Heart left ventricle (tissue), 16 donors: ENCODE results near the gene COL27A1. TPM values are rescaled to one million over a fixed set of nuclear protein-coding genes. Genes with fewer than 3 reads are reported as not detected.

ENCODE experiments used
- ATAC-seq, 4 donors: fragments of 200-7000 bp; cut with Tn5 transposase; one replicate each; pipeline ENCODE4 v1.9.1; 2020 to 2022; ENCODE audit warnings: moderate library complexity in 4 of 4, mild to moderate bottlenecking in 3 of 4, moderate number of reproducible peaks in 1 of 4
- DNase-seq, 5 donors: peaks; one replicate each; pipeline ENCODE4 v3.0.0-alpha.2; 2020
- H3K27ac ChIP-seq, 12 donors: fragments of 200-600 bp; sonication (generic) in 4 of 12; one replicate each; pipeline versions ENCODE4 v1.5.0 to v1.8.0; 2016 to 2022; ENCODE audit warnings: mild to moderate bottlenecking in 2 of 12
- H3K27me3 ChIP-seq, 9 donors: fragments of 200-600 bp; sonication (generic) in 2 of 9; one replicate each; pipeline versions ENCODE4 v1.5.1 to v1.8.0; 2016 to 2022; ENCODE audit warnings: mild to moderate bottlenecking in 3 of 9
- H3K36me3 ChIP-seq, 9 donors: fragments of 200-600 bp; sonication (generic) in 2 of 9; one replicate each; pipeline versions ENCODE4 v1.5.0 to v1.8.0; 2018 to 2022; ENCODE audit warnings: mild to moderate bottlenecking in 2 of 9
- H3K4me1 ChIP-seq, 12 donors: fragments of 200-600 bp; sonication (generic) in 4 of 12; one replicate each; pipeline versions ENCODE4 v1.5.0 to v1.8.0; 2016 to 2022; ENCODE audit warnings: mild to moderate bottlenecking in 3 of 12
- H3K4me3 ChIP-seq, 12 donors: fragments of 200-600 bp; sonication (generic) in 4 of 12; one replicate each; pipeline versions ENCODE4 v1.5.0 to v1.8.0; 2017 to 2022; ENCODE audit warnings: mild to moderate bottlenecking in 9 of 12, moderate library complexity in 4 of 12
- H3K9me3 ChIP-seq, 12 donors: fragments of 200-600 bp; sonication (generic) in 4 of 12; one replicate each; pipeline versions ENCODE4 v1.5.0 to v1.8.0; 2016 to 2022; ENCODE audit warnings: mild to moderate bottlenecking in 1 of 12
- POLR2A ChIP-seq, 2 donors: fragments of 450-650 bp; IDR thresholded peaks; one replicate each; pipeline ENCODE4 v1.6.1; 2017; ENCODE audit warnings: antibody characterized with exemption in 2 of 2, mild to moderate bottlenecking in 2 of 2, moderate library complexity in 2 of 2
- WGBS, 4 donors: extraction: QIAGEN DNeasy Blood & Tissue Kit in 2 of 4; methylation state at CpG; one replicate each; pipeline versions ENCODE4 v1.1.5 to v1.1.7; 2013 to 2018; 5-methylcytosine and 5-hydroxymethylcytosine counted together
- intact Hi-C, 10 donors: fragments of 100-400 bp; cut with DNase I; formaldehyde crosslinking; loops; one replicate each; pipeline versions ENCODE4 v1.11.1 to v1.14.2; 2022
- polyA plus RNA-seq, 2 donors: library from polyadenylated mRNA; stranded (reverse); fragments of 200-250 nt; gene quantifications; one replicate each; pipeline ENCODE4 v1.2.3, GENCODE V29; 2013
- total RNA-seq, 9 donors: library from RNA; depleted of rRNA in 2 of 9; stranded (reverse); fragments of >200 nt in 2 of 9; fragmentation: NEBNext Ultra II Directional in 3 of 9; extraction: Animal tissue kit (Norgen Biotek cat#: 25700) in 3 of 9; gene quantifications; one replicate each; pipeline versions ENCODE4 v1.1.0 to v1.2.4, GENCODE V29; 2016 to 2023
- TF ChIP-seq, protein P1 (sequence below), 12 donors: fragments of 200-600 bp; sonication (generic) in 4 of 12; IDR thresholded peaks; one replicate each; pipeline versions ENCODE4 v1.5.0 to v1.8.0; 2018 to 2022; ENCODE audit warnings: antibody characterized with exemption in 12 of 12, mild to moderate bottlenecking in 5 of 12
- donor health status: ischemic (EF 13 %, LVEDD 7.1; RV severe dilation, severe dysfunction).
- donor health status: healthy with polysubstance abuse.
- donor health status: DM: no; HTN: yes; CAD: no.
- donor health status: DM: no; HTN: no; CAD: no.
- donor health status: ischemic (EF 25% LVEDD 6.9; RV normal size, moderate dysfunction).
- donor health status: ischemic (EF 25% LVEDD 5.7; RV mildly dilated, moderate dysfunction).
- donor health status: healthy.
- donor health status: DM: yes; HTN: yes; CAD: no.
- donor health status: ischemic (EF 35%, LVEDD 5.7; RV mildly dilated, moderate dysfunction).
- donor health status: nonischemic (EF 11% LVEDD 7.7; RV severe dilation, severe dysfunction).
- donor health status: DM: yes; HTN: yes; CAD: no.
- donor health status: PGD.
- donor health status: ischemic (EF 29% LVEDD 5.4; RV normal size, mild dysfunction).
- donor health status: nonischemic (EF 23%, LVEDD 6.1; RV moderate dilation, normal function).

Gene COL27A1
- total and polyA plus RNA-seq, 11 donors: 2.3 to 14.2 (median 5.2) TPM

DNA sequence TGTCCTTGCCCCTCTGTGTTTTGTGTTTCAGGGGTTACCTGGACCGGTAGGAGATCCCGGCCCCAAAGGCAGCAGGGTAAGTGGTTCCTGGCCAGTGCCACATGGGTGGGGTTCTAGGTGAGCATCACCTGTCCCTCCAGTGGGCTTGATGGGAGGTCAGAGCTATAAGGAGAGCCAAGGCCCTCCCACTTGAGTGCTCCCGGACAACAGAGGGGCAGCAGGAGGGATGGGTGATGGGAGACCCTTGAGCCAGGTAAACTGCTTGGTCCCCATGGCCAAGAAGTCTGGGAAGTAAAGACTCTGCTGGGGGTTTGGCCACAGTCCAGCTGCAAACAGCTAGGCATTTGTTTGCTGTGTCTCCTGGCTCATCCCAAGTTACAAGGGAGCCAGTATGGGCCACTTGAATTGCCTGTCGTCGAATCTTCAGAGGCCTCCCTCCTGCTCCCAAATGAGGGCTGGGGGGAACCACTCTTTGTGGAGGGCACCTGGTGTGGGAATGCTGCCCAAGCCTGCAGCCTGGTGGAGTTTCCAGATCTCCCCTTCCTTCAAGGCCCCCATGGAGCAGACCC lies 51.0 kb downstream of the COL27A1 start:
- intact Hi-C loops: loop anchor here in 3 of 10 donors (2.0 to 5.0 kb wide), 5 partner anchors 28 to 49 kb away; partner anchors contain the start of gene COL27A1 (in 1 of the 3)
- Histone ChIP-seq H3K36me3 (peaks cover 0 to 3% (median 0%) of the 10 kb centered on the region in 9 donors), H3K4me1 (peaks cover 4 to 47% (median 28%) of the 10 kb centered on the region in 12 donors), H3K9me3 (no peaks in the 10 kb centered on the region), H3K27me3 (no peaks in the 10 kb centered on the region), H3K27ac (peak overlapping the region in 11 of 12 donors; percentile 35 to 94 (median 80)), H3K4me3 (no peak overlapping the region)
- no peak for TF ChIP-seq POLR2A (IDR thresholded peaks at IDR 0.05)
- TF ChIP-seq, protein P1, sequence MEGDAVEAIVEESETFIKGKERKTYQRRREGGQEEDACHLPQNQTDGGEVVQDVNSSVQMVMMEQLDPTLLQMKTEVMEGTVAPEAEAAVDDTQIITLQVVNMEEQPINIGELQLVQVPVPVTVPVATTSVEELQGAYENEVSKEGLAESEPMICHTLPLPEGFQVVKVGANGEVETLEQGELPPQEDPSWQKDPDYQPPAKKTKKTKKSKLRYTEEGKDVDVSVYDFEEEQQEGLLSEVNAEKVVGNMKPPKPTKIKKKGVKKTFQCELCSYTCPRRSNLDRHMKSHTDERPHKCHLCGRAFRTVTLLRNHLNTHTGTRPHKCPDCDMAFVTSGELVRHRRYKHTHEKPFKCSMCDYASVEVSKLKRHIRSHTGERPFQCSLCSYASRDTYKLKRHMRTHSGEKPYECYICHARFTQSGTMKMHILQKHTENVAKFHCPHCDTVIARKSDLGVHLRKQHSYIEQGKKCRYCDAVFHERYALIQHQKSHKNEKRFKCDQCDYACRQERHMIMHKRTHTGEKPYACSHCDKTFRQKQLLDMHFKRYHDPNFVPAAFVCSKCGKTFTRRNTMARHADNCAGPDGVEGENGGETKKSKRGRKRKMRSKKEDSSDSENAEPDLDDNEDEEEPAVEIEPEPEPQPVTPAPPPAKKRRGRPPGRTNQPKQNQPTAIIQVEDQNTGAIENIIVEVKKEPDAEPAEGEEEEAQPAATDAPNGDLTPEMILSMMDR (IDR thresholded peaks at IDR 0.05): no peak
- DNase-seq: peak in 1 of 5 donors; percentile 29
- ATAC-seq: no peak
- 83 to 90% (median 87%) methylated on average over 5 of the region's 5 CpGs for WGBS, 4 donors

DNA sequence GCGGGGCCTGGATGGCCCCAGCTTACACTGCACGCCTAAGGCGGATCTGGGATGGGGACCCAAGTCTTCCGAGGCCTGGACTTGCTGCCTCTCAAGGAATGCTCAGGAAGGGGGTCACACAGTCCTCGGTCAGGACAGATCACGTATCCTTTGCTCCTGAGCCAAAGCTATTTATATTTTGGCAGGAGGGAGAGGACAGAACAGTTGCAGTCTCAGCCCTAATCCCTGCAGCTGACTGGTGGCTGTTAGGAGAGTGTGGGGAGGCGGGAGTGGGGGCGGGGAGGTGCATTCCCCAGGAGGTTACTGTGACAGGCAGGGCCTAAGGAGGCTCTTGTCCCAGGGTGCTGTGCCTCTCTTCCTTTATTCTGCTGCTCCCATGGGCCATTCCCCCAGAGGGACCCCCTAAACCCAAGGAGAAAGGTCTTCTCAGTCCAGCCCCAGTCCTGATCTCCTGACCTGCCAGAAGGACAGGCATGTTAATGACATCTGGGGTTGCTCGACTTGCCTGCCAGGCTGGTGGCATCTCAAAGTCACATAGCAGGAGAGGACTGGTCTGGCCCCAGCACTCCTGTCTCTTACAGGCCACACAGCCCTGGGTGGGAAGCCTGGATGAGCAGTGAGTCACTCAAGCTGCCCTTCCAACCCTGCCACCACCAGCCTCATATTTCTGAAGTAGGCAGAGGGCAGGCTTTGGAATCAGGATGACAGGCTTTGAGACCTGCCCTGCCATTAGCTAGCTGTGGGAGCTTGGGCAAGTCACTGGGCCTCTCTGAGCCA lies 51.9 kb downstream of the COL27A1 start:
- peak; percentile 89 to 97 (median 91) for ATAC-seq
- 37 to 67% (median 41%) methylated on average over 7 to 9 of the region's 9 CpGs for WGBS, 4 donors
- no peaks in the 10 kb centered on the region for H3K9me3 ChIP-seq
- H3K27ac ChIP-seq: peak overlapping the region; percentile 35 to 94 (median 81)
- no peak overlapping the region for H3K4me3 ChIP-seq
- intact Hi-C loops: loop anchor here in 4 of 10 donors (1.0 to 5.0 kb wide), 6 partner anchors 28 to 50 kb away; partner anchors contain the start of gene COL27A1 (in 1 of the 4)
- no peaks in the 10 kb centered on the region for H3K27me3 ChIP-seq
- no peak for TF ChIP-seq POLR2A (IDR thresholded peaks at IDR 0.05)
- TF ChIP-seq, protein P1 (IDR thresholded peaks at IDR 0.05): no peak
- peaks cover 0 to 3% (median 0%) of the 10 kb centered on the region in 9 donors for H3K36me3 ChIP-seq
- H3K4me1 ChIP-seq: peaks cover 4 to 47% (median 28%) of the 10 kb centered on the region in 12 donors
- peak; percentile 75 to 86 (median 79) for DNase-seq

DNA sequence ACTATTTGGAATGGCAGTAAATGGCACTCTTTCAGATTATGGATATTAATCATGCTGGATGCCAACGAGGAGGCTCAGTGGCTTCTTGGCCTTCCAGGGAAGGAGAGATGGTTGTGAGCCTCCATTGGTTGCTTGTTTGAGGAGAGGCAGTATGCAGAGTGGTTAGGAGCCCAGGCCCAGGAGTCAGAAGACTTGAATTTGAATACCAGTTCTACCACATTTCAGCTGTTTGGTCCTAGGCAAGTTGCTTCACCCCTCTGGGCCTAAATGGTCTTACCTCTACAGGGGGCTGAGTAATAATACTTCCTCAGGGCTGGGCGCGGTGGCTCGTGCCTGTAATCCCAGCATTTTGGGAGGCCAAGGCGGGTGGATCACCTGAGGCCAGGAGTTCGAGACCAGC lies 52.5 kb downstream of the COL27A1 start:
- Histone ChIP-seq H3K9me3 (no peaks in the 10 kb centered on the region), H3K4me1 (peaks cover 4 to 49% (median 28%) of the 10 kb centered on the region in 12 donors), H3K27ac (peak overlapping the region; percentile 35 to 94 (median 81)), H3K27me3 (no peaks in the 10 kb centered on the region), H3K36me3 (peaks cover 0 to 3% (median 0%) of the 10 kb centered on the region in 9 donors), H3K4me3 (no peak overlapping the region)
- no peak for DNase-seq
- TF ChIP-seq, protein P1 (IDR thresholded peaks at IDR 0.05): no peak
- no peak for TF ChIP-seq POLR2A (IDR thresholded peaks at IDR 0.05)
- no peak for ATAC-seq
- intact Hi-C loops: loop anchor here in 4 of 10 donors (1.0 to 5.0 kb wide), 6 partner anchors 29 to 51 kb away; partner anchors contain the start of gene COL27A1 (in 1 of the 4)
- WGBS, 4 donors: 92 to 96% (median 94%) methylated on average over 6 of the region's 6 CpGs

DNA sequence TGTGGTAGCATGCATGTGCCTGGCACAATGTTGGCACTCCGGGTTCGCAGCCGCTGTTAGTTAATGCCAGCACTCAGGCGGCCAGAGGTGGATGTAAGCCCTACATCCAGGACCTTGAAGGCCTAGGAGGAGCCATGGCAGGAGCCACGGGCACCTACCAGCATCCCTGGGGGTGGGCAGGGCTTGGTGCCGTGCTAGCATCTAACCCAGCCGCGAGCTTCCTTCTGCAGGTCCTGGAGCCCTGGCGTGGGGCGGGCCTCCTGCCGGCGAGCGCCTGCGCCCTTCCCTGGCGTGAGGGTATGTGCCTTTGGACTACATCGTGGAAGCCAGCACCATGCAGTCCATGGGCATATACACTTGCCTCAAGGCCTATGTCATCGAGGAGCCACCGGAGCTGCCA lies 53.8 kb downstream of the COL27A1 start:
- Histone ChIP-seq H3K27ac (no peak overlapping the region), H3K4me3 (no peak overlapping the region), H3K27me3 (no peaks in the 10 kb centered on the region), H3K36me3 (peaks cover 0 to 3% (median 0%) of the 10 kb centered on the region in 9 donors), H3K4me1 (peaks cover 4 to 59% (median 30%) of the 10 kb centered on the region in 12 donors), H3K9me3 (no peaks in the 10 kb centered on the region)
- TF ChIP-seq POLR2A (IDR thresholded peaks at IDR 0.05): no peak
- TF ChIP-seq, protein P1 (IDR thresholded peaks at IDR 0.05): no peak
- intact Hi-C loops: loop anchor here in 3 of 10 donors (5.0 kb wide), 4 partner anchors 33 to 52 kb away; partner anchors contain the start of gene COL27A1 (in 1 of the 3)
- no peak for ATAC-seq
- WGBS, 4 donors: 92 to 96% (median 94%) methylated on average over 7 to 18 of the region's 18 CpGs
- DNase-seq: no peak
